HepG2 (cell line): Measurements from ENCODE around the gene TTC23L. TPM values are rescaled to one million over a fixed set of nuclear protein-coding genes. Genes with fewer than 3 reads are reported as not detected.

Experiments
- ATAC-seq: fragments of 200-7000 bp; cut with Tn5 transposase; 3 replicates; pipeline ENCODE4 v1.9.1; 2020; ENCODE audit warnings: mild to moderate bottlenecking, moderate library complexity
- BruUV-seq: library from RNA; stranded (reverse); fragments of 400-500 nt; replicated peaks from 2 replicates; lab custom pipeline; 2021; lab: Mats Ljungman, UMichigan
- CTCF ChIA-PET: fragments of 300-600 bp; formaldehyde crosslinking; extraction: SDS; loops from one replicate; lab custom pipeline; 2021; ENCODE audit warnings: low total read pairs, inconsistent platforms, low intra/inter-chr PET ratio; lab: Yijun Ruan, JAX
- POLR2A ChIA-PET: fragments of 350-600 bp; sonication (Branson Sonifier 250); formaldehyde crosslinking; loops from one replicate; lab custom pipeline; 2020; ENCODE audit warnings: antibody characterized with exemption, inconsistent platforms; lab: Yijun Ruan, JAX
- DNase-seq: peaks from one replicate; pipeline ENCODE4 v3.0.0-alpha.2; 2015; ENCODE audit warnings: low spot score
- FAIRE-seq: peaks from 3 replicates; lab custom pipeline; 2011; peaks lifted over from hg19 to GRCh38; lab: Jason Lieb, UNC
- H2AFZ ChIP-seq: one replicate; pipeline ENCODE4 v1.6.1; 2011; ENCODE audit warnings: low read length, inconsistent platforms
- H3K27ac ChIP-seq: fragments of 300-600 bp; 3 replicates; pipeline ENCODE4 v1.8.0; 2011; ENCODE audit warnings: mixed run types, mild to moderate bottlenecking, mixed read lengths, low read length, inconsistent platforms; ENCODE audit not compliant: insufficient read depth; ENCODE audit errors: extremely low read length
- H3K27me3 ChIP-seq, 2 experiments: fragments of 200-600 bp in 1 of 2; 2 replicates in 1 of 2; 3 replicates in 1 of 2; pipeline versions ENCODE4 v1.6.0 to v1.8.0; 2011; ENCODE audit warnings: low read length in 2 of 2, mild to moderate bottlenecking in 2 of 2, moderate library complexity in 2 of 2, inconsistent platforms in 1 of 2; ENCODE audit not compliant: insufficient read depth in 2 of 2, control insufficient read depth in 1 of 2
- H3K36me3 ChIP-seq, 2 experiments: fragments of 200-600 bp in 1 of 2; replicated peaks in 1 of 2; 2 replicates in 1 of 2; 3 replicates in 1 of 2; pipeline versions ENCODE4 v1.5.1 to v1.8.0; 2011; ENCODE audit warnings: low read length in 2 of 2, inconsistent platforms in 1 of 2; ENCODE audit not compliant: insufficient read depth in 2 of 2, control insufficient read depth in 1 of 2
- H3K4me1 ChIP-seq: 2 replicates; pipeline ENCODE4 v1.5.1; 2012; ENCODE audit warnings: low read length, inconsistent platforms; ENCODE audit not compliant: insufficient read depth
- H3K4me2 ChIP-seq: 2 replicates; pipeline ENCODE4 v1.6.0; 2011; ENCODE audit warnings: low read depth, low read length, inconsistent platforms
- H3K4me3 ChIP-seq, 3 experiments: fragments of 200-600 bp in 1 of 3; sonication (generic), shearing (Covaris generic) in 1 of 3; replicated peaks in 1 of 3; 2 replicates each; pipeline ENCODE4 v1.5.1; 2011 to 2016; ENCODE audit warnings: low read length in 3 of 3, inconsistent platforms in 2 of 3, low read depth in 2 of 3, mild to moderate bottlenecking in 2 of 3, control low read depth in 1 of 3, mixed read lengths in 1 of 3; ENCODE audit not compliant: insufficient read depth in 1 of 3
- H3K79me2 ChIP-seq: one replicate; pipeline ENCODE4 v1.6.1; 2011; ENCODE audit warnings: low read length, inconsistent platforms; ENCODE audit not compliant: insufficient read depth
- H3K9ac ChIP-seq: 2 replicates; pipeline ENCODE4 v1.6.0; 2011; ENCODE audit warnings: mild to moderate bottlenecking, low read depth, low read length, inconsistent platforms; ENCODE audit not compliant: insufficient read depth
- H3K9me3 ChIP-seq: 2 replicates; pipeline ENCODE4 v1.5.1; 2012; ENCODE audit warnings: mild to moderate bottlenecking, low read length
- H4K20me1 ChIP-seq: 2 replicates; pipeline ENCODE4 v1.6.0; 2011; ENCODE audit warnings: inconsistent platforms, mild to moderate bottlenecking, low read length, moderate library complexity; ENCODE audit not compliant: insufficient read depth
- AHDC1 ChIP-seq: sonication (generic); formaldehyde crosslinking; IDR thresholded peaks from 2 replicates; pipeline ENCODE4 v1.5.1; 2020; ENCODE audit warnings: mild to moderate bottlenecking, missing genetic modification reagents, borderline replicate concordance
- FOXP4 ChIP-seq: sonication (generic); formaldehyde crosslinking; IDR thresholded peaks from 2 replicates; pipeline ENCODE4 v1.4.0; 2020; ENCODE audit warnings: missing genetic modification reagents
- GPBP1L1 ChIP-seq: sonication (generic); formaldehyde crosslinking; IDR thresholded peaks from 2 replicates; pipeline ENCODE4 v1.5.0; 2020; ENCODE audit warnings: mild to moderate bottlenecking, missing genetic modification reagents
- KLF13 ChIP-seq: sonication (generic); formaldehyde crosslinking; IDR thresholded peaks from 2 replicates; pipeline ENCODE4 v1.4.0; 2020; ENCODE audit warnings: mild to moderate bottlenecking, missing genetic modification reagents
- LBX2 ChIP-seq: sonication (generic); formaldehyde crosslinking; IDR thresholded peaks from 2 replicates; pipeline ENCODE4 v1.5.0; 2020; ENCODE audit warnings: missing genetic modification reagents, mild to moderate bottlenecking, borderline replicate concordance
- MYC ChIP-seq: sonication (generic); formaldehyde crosslinking; IDR thresholded peaks from 2 replicates; pipeline ENCODE4 v1.9.0; 2021; ENCODE audit warnings: missing genetic modification reagents, borderline replicate concordance
- SNRNP70 ChIP-seq: fragments of 200-400 bp; formaldehyde crosslinking; IDR thresholded peaks from 2 replicates; pipeline ENCODE4 v1.6.1; 2017; ENCODE audit warnings: mild to moderate bottlenecking, low read depth, low read length, moderate library complexity
- SRY ChIP-seq: sonication (generic); formaldehyde crosslinking; IDR thresholded peaks from 2 replicates; pipeline ENCODE4 v1.8.0; 2022; ENCODE audit warnings: mild to moderate bottlenecking, missing genetic modification reagents
- TFDP1 ChIP-seq: IDR thresholded peaks from 2 replicates; pipeline ENCODE4 v1.6.1; 2016; ENCODE audit warnings: missing compliant biosample characterization, missing genetic modification reagents, borderline replicate concordance
- XBP1 ChIP-seq: sonication (generic); formaldehyde crosslinking; IDR thresholded peaks from 2 replicates; pipeline ENCODE4 v1.5.0; 2020; ENCODE audit warnings: missing genetic modification reagents
- ZNF136 ChIP-seq: sonication (generic); formaldehyde crosslinking; IDR thresholded peaks from 2 replicates; pipeline ENCODE4 v1.8.1; 2022; ENCODE audit warnings: low read depth, mild to moderate bottlenecking, moderate library complexity, missing genetic modification reagents
- ZNF207 ChIP-seq: fragments of 450-650 bp; IDR thresholded peaks from 2 replicates; pipeline ENCODE4 v1.6.1; 2016; ENCODE audit warnings: antibody characterized with exemption, borderline replicate concordance
- ZNF549 ChIP-seq: sonication (generic); formaldehyde crosslinking; IDR thresholded peaks from 2 replicates; pipeline ENCODE4 v1.5.0; 2020; ENCODE audit warnings: missing genetic modification reagents
- ZNF7 ChIP-seq: IDR thresholded peaks from 2 replicates; pipeline ENCODE4 v1.6.1; 2016; ENCODE audit warnings: missing biosample characterization, missing genetic modification reagents
- ZSCAN22 ChIP-seq: sonication (generic); formaldehyde crosslinking; IDR thresholded peaks from 2 replicates; pipeline ENCODE4 v1.4.0; 2020; ENCODE audit warnings: mild to moderate bottlenecking, missing genetic modification reagents
- WGBS: methylation state at CpG from one replicate; pipeline ENCODE4 v1.1.6; 2017; ENCODE audit warnings: low lambda C conversion rate; 5-methylcytosine and 5-hydroxymethylcytosine counted together
- in situ Hi-C: cut with HindIII; loops from 2 replicates; pipeline ENCODE4 v1.10.0; 2017; ENCODE audit warnings: low pct_unique_long_range_greater_than_20kb; ENCODE audit not compliant: extremely low pct_ligation_motif_present
- intact Hi-C: fragments of 100-400 bp; cut with micrococcal nuclease; formaldehyde crosslinking; loops from one replicate; pipeline ENCODE4 v1.10.0; 2022; ENCODE audit not compliant: unreplicated experiment
- polyA plus RNA-seq, 8 experiments: library from polyadenylated mRNA; depleted of rRNA in 3 of 8; stranded (reverse) in 7 of 8; unstranded in 1 of 8; fragments of >200 nt; fragmentation: Illumina TruSeq in 4 of 8; extraction: Trizol in 4 of 8; gene quantifications; 2 replicates each; pipeline versions ENCODE4 v1.2.1 to v1.2.3, GENCODE V29; 2011 to 2016; ENCODE audit warnings: low read depth in 4 of 8, missing spikeins in 1 of 8, mixed read lengths in 1 of 8; ENCODE audit not compliant: insufficient read depth in 1 of 8
- total RNA-seq, 5 experiments: library from RNA; depleted of rRNA; stranded (reverse); fragments of >200 nt; fragmentation: Illumina TruSeq; extraction: Trizol; gene quantifications; 2 replicates each; pipeline ENCODE4 v1.2.3, GENCODE V29; 2016; ENCODE audit warnings: low read depth in 1 of 5

The TTC23L gene
- total and polyA plus RNA-seq, 2 of the 13 experiments (the other 11 are each of a cell fraction or from before 2014, with no cell fraction given) = 0.37 to 1.4 TPM

GRCh38 chr5:34844106-34844505 lies 5.1 kb downstream of the TTC23L start:
- in situ Hi-C loops = no loop called here
- no peak overlapping the region for H3K9ac ChIP-seq
- no TSS peak for BruUV-seq
- 90% methylated on average over 3 of the region's 3 CpGs for WGBS
- ATAC-seq (no peak), DNase-seq (no peak)
- H3K79me2 ChIP-seq = no peaks in the 10 kb centered on the region
- no peaks in the 10 kb centered on the region; a peak in 1 of 5 replicates for H3K27me3 ChIP-seq
- peaks cover 23% of the 10 kb centered on the region for H3K4me1 ChIP-seq
- TF ChIP-seq ZNF549 = no peak
- TF ChIP-seq FOXP4 (CRISPR knock-in tag) = no peak
- TF ChIP-seq TFDP1 (CRISPR knock-in tag) = no peak
- TF ChIP-seq LBX2 (CRISPR knock-in tag) = no peak
- TF ChIP-seq GPBP1L1 (CRISPR knock-in tag) = no peak
- TF ChIP-seq ZNF207 = no peak
- no peak for TF ChIP-seq ZSCAN22
- TF ChIP-seq MYC = no peak
- TF ChIP-seq KLF13 = no peak
- no peak for TF ChIP-seq ZNF136
- no peak for TF ChIP-seq SNRNP70
- TF ChIP-seq ZNF7 (CRISPR knock-in tag) = no peak
- TF ChIP-seq XBP1 (CRISPR knock-in tag) = no peak
- no peak for TF ChIP-seq AHDC1 (CRISPR knock-in tag)
- no peak for TF ChIP-seq SRY (CRISPR knock-in tag)
- TF ChIP-seq, all 625 proteins: peak for 0
- Histone ChIP-seq H3K9me3 (no peaks in the 10 kb centered on the region), H3K4me3 (no peak overlapping the region), H3K36me3 (no peaks in the 10 kb centered on the region), H2AFZ (no peak overlapping the region), H4K20me1 (no peaks in the 10 kb centered on the region), H3K27ac (no peak overlapping the region), H3K4me2 (no peak overlapping the region)
- POLR2A ChIA-PET = no interaction called here
- intact Hi-C loops = no loop called here
- no peak for FAIRE-seq
- CTCF ChIA-PET = no interaction called here
